Muscle layer of duodenum (tissue), 2 donors: ENCODE measurements around the gene PAN2.
"Not testable (repeated sequence)": the region's sequence is repeated elsewhere in the genome, so short reads cannot be mapped to it uniquely, and the experiment has no call there.

Source experiments
- H3K27ac ChIP-seq: one replicate; pipeline ENCODE4 v1.7.0; 2013; ENCODE audit warnings: mild to moderate bottlenecking, low read length
- H3K27me3 ChIP-seq: one replicate; pipeline ENCODE4 v1.7.0; 2013; ENCODE audit warnings: low read depth, mild to moderate bottlenecking, control low read depth, low read length
- H3K36me3 ChIP-seq, 2 donors: one replicate each; pipeline ENCODE4 v1.7.0; 2013; ENCODE audit warnings: low read length in 2 of 2, control low read depth in 1 of 2, mild to moderate bottlenecking in 1 of 2; ENCODE audit not compliant: insufficient read depth in 2 of 2, control insufficient read depth in 1 of 2
- H3K4me1 ChIP-seq, 2 donors: one replicate each; pipeline ENCODE4 v1.7.0; 2013; ENCODE audit warnings: low read length in 2 of 2, mild to moderate bottlenecking in 2 of 2, control low read depth in 1 of 2, moderate library complexity in 1 of 2; ENCODE audit not compliant: insufficient read depth in 2 of 2, control insufficient read depth in 1 of 2
- H3K4me3 ChIP-seq, 2 donors: one replicate each; pipeline ENCODE4 v1.7.0; 2013; ENCODE audit warnings: low read length in 2 of 2, low read depth in 1 of 2, mild to moderate bottlenecking in 1 of 2
- H3K9me3 ChIP-seq, 2 donors: one replicate each; pipeline ENCODE4 v1.7.0; 2013; ENCODE audit warnings: low read length in 2 of 2, control low read depth in 1 of 2, mild to moderate bottlenecking in 1 of 2; ENCODE audit not compliant: control insufficient read depth in 1 of 2
- donor health status: healthy.

PAN2 gene

DNA sequence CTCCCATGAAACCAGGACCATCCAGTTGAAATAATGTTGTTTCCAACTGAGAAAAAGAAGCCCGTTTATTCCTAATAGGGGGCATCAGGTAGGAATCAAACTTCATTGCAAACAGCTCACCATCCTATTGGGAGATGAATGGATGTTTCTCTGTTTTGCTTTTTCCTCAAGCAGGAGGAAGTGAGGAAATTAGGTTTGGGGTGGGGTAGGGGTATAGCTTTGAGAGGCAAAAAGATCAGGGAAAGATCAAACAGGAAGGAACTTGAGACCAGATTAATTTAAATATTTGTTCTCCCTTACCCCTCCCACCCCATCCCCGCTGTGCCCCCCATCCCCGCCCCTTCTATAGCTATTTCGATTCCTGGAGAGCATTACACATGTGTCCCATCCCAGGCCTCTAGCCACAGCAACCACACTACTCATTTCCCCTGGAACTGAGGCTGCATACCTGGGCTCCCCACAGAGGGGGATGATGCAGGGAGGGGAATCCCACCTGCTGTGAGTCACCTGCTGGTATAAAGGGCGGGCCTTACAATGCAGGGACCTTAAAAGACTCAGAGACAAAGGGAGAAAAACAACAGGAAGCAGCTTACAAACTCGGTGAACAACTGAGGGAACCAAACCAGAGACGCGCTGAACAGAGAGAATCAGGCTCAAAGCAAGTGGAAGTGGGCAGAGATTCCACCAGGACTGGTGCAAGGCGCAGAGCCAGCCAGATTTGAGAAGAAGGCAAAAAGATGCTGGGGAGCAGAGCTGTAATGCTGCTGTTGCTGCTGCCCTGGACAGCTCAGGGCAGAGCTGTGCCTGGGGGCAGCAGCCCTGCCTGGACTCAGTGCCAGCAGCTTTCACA, 4.7 kb upstream of the PAN2 start, which contains the start of gene IL23A:
Gene IL23A, plus strand, starts transcription at position 577 of the 850 bp plus-strand sequence. Its CDS starts 161 bp downstream, at position 738.
- H3K27me3 ChIP-seq: no peaks in the 10 kb centered on the region
- no peak within 1 kb of the TSS for H3K27ac ChIP-seq
- H3K9me3 ChIP-seq: no peaks in the 10 kb centered on the region
- H3K4me3 ChIP-seq: no peak within 1 kb of the TSS
- H3K36me3 ChIP-seq: peaks cover 11 to 17% of the 10 kb centered on the region in 2 donors
- H3K4me1 ChIP-seq: peaks cover 0 to 3% of the 10 kb centered on the region in 2 donors

DNA sequence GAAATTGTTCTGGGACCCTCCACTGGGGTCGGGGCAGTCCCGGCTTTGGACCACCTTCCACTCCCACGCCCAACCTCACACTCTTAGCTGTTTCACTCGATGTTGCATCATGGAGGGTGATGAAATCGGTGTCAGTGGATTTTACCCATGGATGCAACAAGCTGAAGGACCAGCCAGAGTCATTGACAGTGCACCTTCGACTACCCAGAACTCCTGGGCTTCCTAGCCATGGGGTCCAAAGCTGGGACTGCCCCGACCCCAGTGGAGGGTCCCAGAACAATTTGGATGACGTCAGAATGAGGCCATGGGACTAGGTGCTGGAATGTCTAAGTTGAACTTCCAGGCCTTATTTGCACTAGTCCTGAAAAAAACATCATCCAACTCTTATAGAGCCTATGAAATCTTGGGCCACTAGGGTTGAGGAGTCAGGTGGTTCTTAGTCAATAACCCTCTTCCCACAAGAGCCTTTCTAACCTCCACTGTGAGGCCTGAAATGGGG, 4.0 kb upstream of the PAN2 start:
- peaks cover 0 to 7% of the 10 kb centered on the region in 2 donors for H3K4me1 ChIP-seq
- H3K4me3 ChIP-seq: no peak overlapping the region
- H3K9me3 ChIP-seq: no peaks in the 10 kb centered on the region
- no peaks in the 10 kb centered on the region for H3K27me3 ChIP-seq
- peaks cover 3 to 10% of the 10 kb centered on the region in 2 donors for H3K36me3 ChIP-seq
- no peak overlapping the region for H3K27ac ChIP-seq

- H3K4me3 ChIP-seq: no peak overlapping the region
- H3K27ac ChIP-seq: no peak overlapping the region
- no peaks in the 10 kb centered on the region for H3K9me3 ChIP-seq
- H3K27me3 ChIP-seq: no peaks in the 10 kb centered on the region
- H3K4me1 ChIP-seq: peaks cover 0 to 12% of the 10 kb centered on the region in 2 donors
- H3K36me3 ChIP-seq: peaks cover 0 to 5% of the 10 kb centered on the region in 2 donors
Observed at GRCh38 chr12:56336361-56337167, 2.8 kb upstream of the PAN2 start.

GRCh38 chr12:56335527-56335926, 1.7 kb upstream of the PAN2 start:
- H3K36me3 ChIP-seq, H3K4me3 ChIP-seq, H3K9me3 ChIP-seq, H3K27ac ChIP-seq, H3K27me3 ChIP-seq: not testable (repeated sequence)
- H3K4me1 ChIP-seq: peaks cover 0 to 12% of the 10 kb centered on the region in 2 donors

DNA sequence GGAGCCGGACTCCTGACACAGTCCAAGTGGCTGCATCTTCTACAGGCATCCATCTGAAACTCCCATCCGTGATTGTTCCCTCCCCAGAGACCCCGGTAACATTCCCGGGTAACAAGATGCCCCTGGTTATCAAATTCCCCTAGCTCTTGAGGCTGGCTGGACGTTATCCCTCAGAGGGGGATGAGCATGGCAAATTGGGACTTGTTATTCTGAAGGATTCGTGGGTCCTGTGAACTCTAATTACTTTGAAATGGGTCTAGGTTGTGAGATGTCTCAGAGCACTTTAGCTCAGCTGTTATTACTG, 642 bp upstream of the PAN2 start:
- H3K27ac ChIP-seq: peak overlapping the region; percentile 100
- no peaks in the 10 kb centered on the region for H3K9me3 ChIP-seq
- peak overlapping the region; percentile 62 to 94 for H3K4me3 ChIP-seq
- H3K27me3 ChIP-seq: no peaks in the 10 kb centered on the region
- peaks cover 0 to 12% of the 10 kb centered on the region in 2 donors for H3K4me1 ChIP-seq
- no peaks in the 10 kb centered on the region for H3K36me3 ChIP-seq

DNA sequence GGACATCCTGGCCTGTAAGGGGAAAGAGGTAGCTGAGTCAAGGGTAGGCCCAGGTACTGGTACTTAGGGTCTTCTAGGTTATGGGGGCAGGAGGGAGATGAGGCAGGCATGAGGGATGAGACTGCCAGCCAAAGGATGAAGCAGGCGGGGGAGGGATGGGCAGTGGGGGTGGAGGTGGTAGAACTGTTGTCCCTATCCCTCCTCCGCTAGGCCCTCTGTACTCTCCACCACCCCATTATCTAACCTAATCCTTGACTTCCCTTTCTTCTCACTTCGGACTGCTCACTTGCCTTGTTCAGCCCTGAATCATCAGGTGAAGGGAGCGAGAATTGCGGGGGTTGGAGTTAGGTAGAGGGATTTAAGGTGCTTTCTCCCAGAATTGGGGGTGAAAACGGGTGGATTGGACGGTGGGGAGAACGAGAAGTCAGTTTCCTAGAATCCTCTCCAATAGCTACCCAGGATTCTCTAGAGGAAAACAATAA, 562 bp downstream of the PAN2 start:
- Histone ChIP-seq H3K9me3 (no peaks in the 10 kb centered on the region), H3K36me3 (peaks cover 0 to 4% of the 10 kb centered on the region in 2 donors), H3K4me1 (peaks cover 0 to 12% of the 10 kb centered on the region in 2 donors), H3K27ac (peak overlapping the region; percentile 100), H3K4me3 (peak overlapping the region; percentile 62 to 94), H3K27me3 (no peaks in the 10 kb centered on the region)

DNA sequence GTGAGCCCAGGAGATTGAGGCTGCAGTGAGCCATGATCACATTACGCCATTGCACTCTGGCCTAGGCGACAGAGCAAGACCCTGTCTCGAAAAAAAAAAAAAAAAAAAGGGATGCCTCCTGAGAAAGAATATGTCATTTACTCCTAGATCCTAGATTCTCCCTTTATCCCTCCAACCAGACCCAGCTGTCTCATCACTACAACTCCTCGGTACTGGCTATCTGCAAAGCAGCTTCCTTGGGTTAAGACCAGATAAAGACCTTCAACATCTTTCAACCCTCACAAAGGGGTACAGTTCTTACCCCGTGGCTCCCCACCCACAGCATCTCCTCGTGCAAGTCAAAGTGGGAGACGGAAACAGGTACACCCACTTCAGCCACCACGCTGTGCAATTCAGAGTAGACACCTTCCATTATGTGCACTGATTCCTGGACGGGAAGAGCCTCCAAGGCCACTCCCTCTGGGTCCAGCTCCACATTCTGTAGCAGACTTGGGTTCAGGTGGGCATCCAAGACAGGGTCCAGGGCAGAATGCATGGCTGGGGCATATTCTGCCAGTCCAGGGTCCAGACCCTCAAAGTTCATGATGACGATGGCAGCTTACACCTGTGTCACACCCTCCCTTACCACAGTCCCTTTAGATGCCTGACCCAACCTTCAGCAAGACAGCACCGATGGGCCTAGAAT, 1.1 kb downstream of the PAN2 start:
- Histone ChIP-seq H3K36me3 (peaks cover 5 to 9% of the 10 kb centered on the region in 2 donors), H3K4me1 (peaks cover 0 to 12% of the 10 kb centered on the region in 2 donors), H3K9me3 (no peaks in the 10 kb centered on the region), H3K4me3 (peak overlapping the region; percentile 62 to 94), H3K27me3 (no peaks in the 10 kb centered on the region), H3K27ac (peak overlapping the region; percentile 100)

- Histone ChIP-seq H3K4me1 (peaks cover 0 to 12% of the 10 kb centered on the region in 2 donors), H3K9me3 (no peaks in the 10 kb centered on the region), H3K36me3 (peaks cover 22 to 25% of the 10 kb centered on the region in 2 donors), H3K27me3 (no peaks in the 10 kb centered on the region), H3K4me3 (no peak overlapping the region), H3K27ac (no peak overlapping the region)
Observed at GRCh38 chr12:56330936-56331490, 2.8 kb downstream of the PAN2 start.

- no peaks in the 10 kb centered on the region for H3K9me3 ChIP-seq
- peaks cover 65 to 66% of the 10 kb centered on the region in 2 donors for H3K36me3 ChIP-seq
- H3K4me3 ChIP-seq: no peak overlapping the region
- no peaks in the 10 kb centered on the region for H3K4me1 ChIP-seq
- H3K27ac ChIP-seq: no peak overlapping the region
- H3K27me3 ChIP-seq: no peaks in the 10 kb centered on the region
Observed at GRCh38 chr12:56326533-56326932, 7.3 kb downstream of the PAN2 start.

GRCh38 chr12:56326126-56326525, 7.7 kb downstream of the PAN2 start:
- peaks cover 65 to 66% of the 10 kb centered on the region in 2 donors for H3K36me3 ChIP-seq
- no peak overlapping the region for H3K4me3 ChIP-seq
- no peaks in the 10 kb centered on the region for H3K9me3 ChIP-seq
- no peaks in the 10 kb centered on the region for H3K27me3 ChIP-seq
- H3K27ac ChIP-seq: no peak overlapping the region
- H3K4me1 ChIP-seq: no peaks in the 10 kb centered on the region
